Heart right ventricle (tissue), 16 donors: ENCODE measurements around the gene BLACAT1. TPM values are rescaled to one million over a fixed set of nuclear protein-coding genes. Genes with fewer than 3 reads are reported as not detected.

Experiments
- ATAC-seq, 8 donors: fragments of 200-7000 bp; cut with Tn5 transposase; one replicate each; pipeline ENCODE4 v1.9.1; 2020; ENCODE audit warnings: mild to moderate bottlenecking in 8 of 8, moderate library complexity in 8 of 8, moderate number of reproducible peaks in 1 of 8
- DNase-seq, 2 donors: peaks; one replicate each; pipeline ENCODE4 v3.0.0-alpha.2; 2020
- H3K27ac ChIP-seq, 10 donors: fragments of 200-600 bp; sonication (generic) in 2 of 10; one replicate each; pipeline versions ENCODE4 v1.5.0 to v1.8.0; 2020 to 2022; ENCODE audit warnings: mild to moderate bottlenecking in 3 of 10
- H3K27me3 ChIP-seq, 7 donors: fragments of 200-600 bp; one replicate each; pipeline ENCODE4 v1.8.0; 2021 to 2022; ENCODE audit warnings: mild to moderate bottlenecking in 2 of 7
- H3K36me3 ChIP-seq, 9 donors: fragments of 200-600 bp; sonication (generic) in 1 of 9; one replicate each; pipeline versions ENCODE4 v1.5.0 to v1.8.0; 2020 to 2022; ENCODE audit warnings: mild to moderate bottlenecking in 2 of 9
- H3K4me1 ChIP-seq, 9 donors: fragments of 200-600 bp; sonication (generic) in 1 of 9; one replicate each; pipeline versions ENCODE4 v1.5.0 to v1.8.0; 2020 to 2022; ENCODE audit warnings: mild to moderate bottlenecking in 4 of 9
- H3K4me3 ChIP-seq, 10 donors: fragments of 200-600 bp; sonication (generic) in 2 of 10; one replicate each; pipeline versions ENCODE4 v1.5.0 to v1.8.0; 2020 to 2022; ENCODE audit warnings: mild to moderate bottlenecking in 7 of 10, moderate library complexity in 2 of 10
- H3K9me3 ChIP-seq, 11 donors: fragments of 200-600 bp in 10 of 11; sonication (generic) in 2 of 11; one replicate each; pipeline versions ENCODE4 v1.5.0 to v1.8.0; 2013 to 2022; ENCODE audit warnings: mild to moderate bottlenecking in 2 of 11, control low read depth in 1 of 11, moderate library complexity in 1 of 11
- WGBS, 2 donors: extraction: QIAGEN DNeasy Blood & Tissue Kit; methylation state at CpG; one replicate each; pipeline ENCODE4 v1.1.7; 2013; ENCODE audit warnings: inconsistent platforms in 1 of 2; 5-methylcytosine and 5-hydroxymethylcytosine counted together
- intact Hi-C, 10 donors: fragments of 100-400 bp; cut with DNase I; formaldehyde crosslinking; loops; one replicate each; pipeline versions ENCODE4 v1.11.1 to v1.14.2; 2022
- polyA plus RNA-seq, 2 donors: library from polyadenylated mRNA; stranded (reverse); fragments of 200-250 nt; gene quantifications; one replicate each; pipeline ENCODE4 v1.2.3, GENCODE V29; 2013
- total RNA-seq, 10 donors: library from RNA; stranded (reverse); fragmentation: NEBNext Ultra II Directional in 3 of 10; extraction: Animal tissue kit (Norgen Biotek cat#: 25700) in 3 of 10; gene quantifications; one replicate each; pipeline versions ENCODE4 v1.2.1 to v1.2.4, GENCODE V29; 2021 to 2023
- TF ChIP-seq, protein P1 (sequence below), 9 donors: fragments of 200-600 bp; sonication (generic) in 2 of 9; IDR thresholded peaks; one replicate each; pipeline versions ENCODE4 v1.5.0 to v1.8.0; 2021 to 2022; ENCODE audit warnings: antibody characterized with exemption in 9 of 9, mild to moderate bottlenecking in 5 of 9, moderate library complexity in 1 of 9
- donor health status: Arrhythmogenic right ventricular cardiomyopathy.
- donor health status: ischemic (EF 13 %, LVEDD 7.1; RV severe dilation, severe dysfunction).
- donor health status: healthy with polysubstance abuse.
- donor health status: DM: no; HTN: yes; CAD: no.
- donor health status: DM: no; HTN: no; CAD: no.
- donor health status: ischemic (EF 25% LVEDD 6.9; RV normal size, moderate dysfunction).
- donor health status: ischemic (EF 25% LVEDD 5.7; RV mildly dilated, moderate dysfunction).
- donor health status: healthy.
- donor health status: DM: yes; HTN: yes; CAD: no.
- donor health status: Ischemic cardiomyopathy.
- donor health status: ischemic (EF 35%, LVEDD 5.7; RV mildly dilated, moderate dysfunction).
- donor health status: nonischemic (EF 11% LVEDD 7.7; RV severe dilation, severe dysfunction).
- donor health status: DM: yes; HTN: yes; CAD: no.
- donor health status: PGD.
- donor health status: ischemic (EF 29% LVEDD 5.4; RV normal size, mild dysfunction).
- donor health status: nonischemic (EF 23%, LVEDD 6.1; RV moderate dilation, normal function).

Gene BLACAT1
- total and polyA plus RNA-seq, 12 donors: 0.15 TPM; not detected in 11

DNA sequence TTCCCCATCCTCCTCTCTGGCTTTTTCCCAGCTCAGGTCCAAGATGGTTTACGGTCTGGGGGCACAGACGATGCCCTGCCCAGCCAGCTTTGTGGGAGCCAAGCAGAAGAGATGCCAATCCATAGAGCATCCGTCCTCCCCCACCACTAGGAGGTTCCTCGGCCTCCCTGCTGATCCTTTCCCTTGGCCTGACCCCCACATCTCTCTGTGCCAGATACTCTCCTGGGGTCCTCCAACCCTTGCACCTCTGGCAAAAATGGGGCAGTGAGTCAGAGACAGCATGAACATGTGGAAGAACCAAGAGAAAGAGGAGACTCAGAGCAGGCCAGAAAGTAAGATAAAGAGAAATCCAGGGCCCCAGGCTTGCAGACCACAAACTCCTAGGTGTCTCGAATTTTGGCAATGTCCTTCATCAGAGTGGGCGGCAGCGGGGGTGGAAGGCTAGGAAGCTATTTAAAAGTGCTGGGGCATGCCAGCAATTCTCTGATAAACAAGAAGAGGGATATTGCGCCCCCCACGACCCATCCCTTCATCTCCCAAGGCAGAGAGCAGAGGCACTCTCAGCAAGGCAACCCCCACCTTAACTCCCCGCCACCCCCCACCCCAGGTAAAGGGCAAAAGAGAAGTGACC, 11.4 kb downstream of the BLACAT1 start:
- DNase-seq (no peak), ATAC-seq (no peak)
- Histone ChIP-seq H3K27me3 (peaks cover 0 to 10% (median 0%) of the 10 kb centered on the region in 7 donors), H3K4me1 (peaks cover 0 to 68% (median 52%) of the 10 kb centered on the region in 9 donors), H3K9me3 (no peaks in the 10 kb centered on the region), H3K27ac (no peak overlapping the region), H3K36me3 (no peaks in the 10 kb centered on the region), H3K4me3 (peak overlapping the region in 3 of 10 donors; percentile 8 to 19 (median 17))
- intact Hi-C loops: loop anchor here in 2 of 10 donors (5.0 kb wide), 1 partner anchor 38 kb away; no protein-coding TSS in a partner anchor
- WGBS, 2 donors: 60 to 61% methylated on average over 10 of the region's 10 CpGs
- TF ChIP-seq, protein P1, sequence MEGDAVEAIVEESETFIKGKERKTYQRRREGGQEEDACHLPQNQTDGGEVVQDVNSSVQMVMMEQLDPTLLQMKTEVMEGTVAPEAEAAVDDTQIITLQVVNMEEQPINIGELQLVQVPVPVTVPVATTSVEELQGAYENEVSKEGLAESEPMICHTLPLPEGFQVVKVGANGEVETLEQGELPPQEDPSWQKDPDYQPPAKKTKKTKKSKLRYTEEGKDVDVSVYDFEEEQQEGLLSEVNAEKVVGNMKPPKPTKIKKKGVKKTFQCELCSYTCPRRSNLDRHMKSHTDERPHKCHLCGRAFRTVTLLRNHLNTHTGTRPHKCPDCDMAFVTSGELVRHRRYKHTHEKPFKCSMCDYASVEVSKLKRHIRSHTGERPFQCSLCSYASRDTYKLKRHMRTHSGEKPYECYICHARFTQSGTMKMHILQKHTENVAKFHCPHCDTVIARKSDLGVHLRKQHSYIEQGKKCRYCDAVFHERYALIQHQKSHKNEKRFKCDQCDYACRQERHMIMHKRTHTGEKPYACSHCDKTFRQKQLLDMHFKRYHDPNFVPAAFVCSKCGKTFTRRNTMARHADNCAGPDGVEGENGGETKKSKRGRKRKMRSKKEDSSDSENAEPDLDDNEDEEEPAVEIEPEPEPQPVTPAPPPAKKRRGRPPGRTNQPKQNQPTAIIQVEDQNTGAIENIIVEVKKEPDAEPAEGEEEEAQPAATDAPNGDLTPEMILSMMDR (IDR thresholded peaks at IDR 0.05): no peak

DNA sequence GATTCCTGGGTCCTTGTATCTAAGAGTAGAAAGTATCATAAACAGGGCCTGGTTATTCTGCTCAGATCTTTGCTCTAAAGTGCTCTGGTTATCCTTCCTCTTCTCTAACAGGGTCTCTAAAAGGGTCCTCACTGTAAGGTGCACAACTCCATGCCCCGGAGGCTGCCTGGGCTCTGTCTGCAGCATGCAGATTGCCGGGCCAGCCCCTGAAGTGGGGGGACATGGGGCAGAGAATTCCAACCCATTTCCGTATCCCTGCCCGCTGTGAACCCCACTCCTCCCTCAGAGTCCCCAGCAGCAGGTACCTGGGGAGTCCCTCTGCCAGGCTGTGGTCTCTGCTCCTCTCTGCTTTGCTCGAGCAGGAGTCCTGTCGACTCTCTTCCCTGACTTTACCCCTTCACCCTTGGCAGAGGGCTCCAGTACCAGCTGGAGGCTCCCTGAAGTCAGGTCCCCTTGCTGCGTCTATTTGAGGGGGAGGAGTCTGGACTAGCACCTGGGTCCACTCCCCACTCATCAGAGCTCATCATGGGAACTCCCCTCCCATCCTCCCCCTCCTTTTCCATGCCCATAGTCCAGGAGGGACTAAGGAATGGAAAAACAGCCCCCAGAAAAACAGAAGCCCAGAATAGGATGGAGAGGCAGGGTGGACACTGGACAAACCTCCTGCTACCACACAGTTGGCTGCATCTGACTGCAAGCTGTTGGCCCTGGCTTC, 12.1 kb downstream of the BLACAT1 start:
- H3K4me1 ChIP-seq: peaks cover 6 to 75% (median 59%) of the 10 kb centered on the region in 9 donors
- peaks cover 0 to 6% (median 0%) of the 10 kb centered on the region in 7 donors for H3K27me3 ChIP-seq
- no peaks in the 10 kb centered on the region for H3K9me3 ChIP-seq
- ATAC-seq (no peak), DNase-seq (no peak)
- intact Hi-C loops: loop anchor here in 2 of 10 donors (5.0 kb wide), 1 partner anchor 39 kb away; no protein-coding TSS in a partner anchor
- H3K36me3 ChIP-seq: no peaks in the 10 kb centered on the region
- 84 to 91% methylated on average over 7 of the region's 7 CpGs for WGBS, 2 donors
- H3K27ac ChIP-seq: no peak overlapping the region
- no peak overlapping the region for H3K4me3 ChIP-seq
- TF ChIP-seq, protein P1 (IDR thresholded peaks at IDR 0.05): no peak

DNA sequence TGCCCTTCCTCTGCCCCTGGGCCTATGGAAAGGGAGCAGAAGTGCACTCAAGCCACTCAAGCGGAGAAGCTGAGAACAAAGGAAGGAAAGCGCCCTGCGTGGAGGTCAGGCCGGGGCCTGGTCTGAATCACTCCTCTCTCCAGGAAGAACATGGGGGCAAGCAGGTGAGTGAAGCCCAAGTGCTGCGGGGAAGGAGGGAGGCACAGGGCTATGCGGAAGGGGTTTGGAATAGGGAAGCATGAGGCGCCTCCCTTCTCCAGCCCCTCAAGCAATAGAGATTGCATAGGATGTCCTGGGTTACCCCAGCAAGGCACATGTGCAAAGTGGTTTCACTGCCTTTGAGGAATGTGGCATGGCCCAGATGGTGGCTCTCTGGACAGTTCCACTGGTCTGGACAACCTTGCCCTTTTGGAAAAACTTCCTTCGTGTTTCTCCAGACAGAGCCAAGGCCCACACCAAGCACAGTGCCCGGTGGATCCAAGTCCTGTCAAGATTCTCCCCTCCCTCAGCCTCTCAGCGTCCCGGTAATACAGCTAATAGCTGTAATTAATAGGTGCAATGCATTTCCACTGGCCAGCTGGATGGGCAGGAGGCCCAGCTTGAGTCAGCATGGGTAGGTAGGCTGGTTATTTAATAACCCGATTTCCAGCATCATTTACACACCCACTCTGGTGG, 13.7 kb downstream of the BLACAT1 start:
- ATAC-seq: no peak
- Histone ChIP-seq H3K36me3 (no peaks in the 10 kb centered on the region), H3K27ac (no peak overlapping the region), H3K4me3 (no peak overlapping the region), H3K27me3 (peaks cover 0 to 6% (median 0%) of the 10 kb centered on the region in 7 donors), H3K9me3 (no peaks in the 10 kb centered on the region), H3K4me1 (peaks cover 13 to 80% (median 63%) of the 10 kb centered on the region in 9 donors)
- TF ChIP-seq, protein P1 (IDR thresholded peaks at IDR 0.05): no peak
- intact Hi-C loops: loop anchor here in 2 of 10 donors (5.0 kb wide), 1 partner anchor 40 kb away; no protein-coding TSS in a partner anchor
- DNase-seq: no peak
- WGBS, 2 donors: 82 to 89% methylated on average over 12 of the region's 12 CpGs

DNA sequence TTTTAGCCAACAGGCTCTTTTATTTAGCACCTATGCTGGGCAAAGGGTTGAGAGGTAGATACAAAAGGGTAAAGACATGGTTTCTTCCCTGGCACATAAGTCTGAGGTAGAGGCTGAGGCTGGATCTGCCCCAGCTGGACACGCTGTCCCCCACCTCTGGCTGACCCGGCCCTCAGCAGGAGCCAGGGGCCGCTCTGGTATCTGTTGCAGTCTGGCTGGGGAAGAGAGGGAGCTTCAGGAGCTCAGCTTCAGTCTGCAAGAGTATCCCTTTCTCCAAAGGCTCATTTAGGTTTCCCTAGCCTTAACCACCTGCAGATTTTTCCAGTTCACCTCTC, 14.2 kb downstream of the BLACAT1 start:
- no peak overlapping the region for H3K4me3 ChIP-seq
- ATAC-seq: no peak
- H3K27ac ChIP-seq: peak overlapping the region in 2 of 10 donors; percentile 59 to 74

More for the DNA sequence above, 14.2 kb downstream of the BLACAT1 start:
- 85 to 95% methylated on average over 3 of the region's 3 CpGs for WGBS, 2 donors
- peaks cover 13 to 80% (median 62%) of the 10 kb centered on the region in 9 donors for H3K4me1 ChIP-seq
- no peaks in the 10 kb centered on the region for H3K36me3 ChIP-seq
- TF ChIP-seq, protein P1 (IDR thresholded peaks at IDR 0.05): no peak
- DNase-seq: no peak
- H3K9me3 ChIP-seq: no peaks in the 10 kb centered on the region
- H3K27me3 ChIP-seq: peaks cover 0 to 6% (median 0%) of the 10 kb centered on the region in 7 donors
- intact Hi-C loops: loop anchor here in 2 of 10 donors (5.0 kb wide), 1 partner anchor 41 kb away; no protein-coding TSS in a partner anchor
